BE2C (cell line): ENCODE data around the gene ANKRD34A.

Experiments
- DNase-seq: peaks from one replicate; pipeline ENCODE4 v3.0.0-alpha.2; 2020
- H3K27me3 ChIP-seq: fragments of 250-450 bp; sonication (Bioruptor Pico); 2 replicates; pipeline ENCODE4 v1.5.1; 2020; ENCODE audit warnings: mild to moderate bottlenecking
- H3K36me3 ChIP-seq: fragments of 250-450 bp; sonication (Bioruptor Pico); 2 replicates; pipeline ENCODE4 v1.5.1; 2020; ENCODE audit warnings: mild to moderate bottlenecking
- H3K4me1 ChIP-seq: fragments of 250-450 bp; sonication (Bioruptor Pico); 2 replicates; pipeline ENCODE4 v1.5.1; 2020
- H3K4me3 ChIP-seq: 2 replicates; pipeline ENCODE4 v1.5.1; 2011; ENCODE audit warnings: low read depth, low read length
- H3K9me3 ChIP-seq: fragments of 250-450 bp; sonication (Bioruptor Pico); 2 replicates; pipeline ENCODE4 v1.5.1; 2020
- TF ChIP-seq, protein P1 (sequence below): IDR thresholded peaks from 2 replicates; pipeline ENCODE4 v1.5.1; 2012; ENCODE audit warnings: mild to moderate bottlenecking, low read depth, low read length

Gene ANKRD34A

DNA sequence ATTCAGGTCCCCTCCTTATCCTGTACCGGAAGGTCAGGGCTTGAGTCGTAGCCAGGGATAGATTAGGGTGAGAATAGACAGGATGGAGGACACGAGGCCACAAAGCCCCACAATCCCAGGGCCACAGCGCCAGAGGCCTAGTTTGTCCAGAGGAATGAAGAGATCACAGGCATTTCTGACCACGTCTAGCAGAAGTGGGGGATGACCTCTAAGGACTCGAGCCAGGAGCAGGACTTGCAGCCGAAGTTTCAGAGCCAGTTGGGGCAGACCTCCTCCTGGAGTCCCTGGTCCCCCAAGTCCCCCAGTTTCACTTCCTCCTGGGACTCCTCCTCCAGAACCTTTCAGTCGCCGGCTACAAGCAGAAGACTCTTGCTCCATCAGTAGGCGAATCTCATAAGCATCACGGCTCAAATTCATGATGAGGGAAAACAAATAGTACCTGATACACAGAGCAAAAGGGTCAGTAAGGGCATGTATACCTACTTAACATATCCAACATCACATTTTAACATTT, 52.2 kb downstream of the ANKRD34A start:
- Histone ChIP-seq H3K4me3 (no peak overlapping the region), H3K36me3 (no peaks in the 10 kb centered on the region; the same call in 1 of the 2 replicates), H3K27me3 (no peaks in the 10 kb centered on the region), H3K4me1 (no peaks in the 10 kb centered on the region), H3K9me3 (no peaks in the 10 kb centered on the region)
- TF ChIP-seq, protein P1, sequence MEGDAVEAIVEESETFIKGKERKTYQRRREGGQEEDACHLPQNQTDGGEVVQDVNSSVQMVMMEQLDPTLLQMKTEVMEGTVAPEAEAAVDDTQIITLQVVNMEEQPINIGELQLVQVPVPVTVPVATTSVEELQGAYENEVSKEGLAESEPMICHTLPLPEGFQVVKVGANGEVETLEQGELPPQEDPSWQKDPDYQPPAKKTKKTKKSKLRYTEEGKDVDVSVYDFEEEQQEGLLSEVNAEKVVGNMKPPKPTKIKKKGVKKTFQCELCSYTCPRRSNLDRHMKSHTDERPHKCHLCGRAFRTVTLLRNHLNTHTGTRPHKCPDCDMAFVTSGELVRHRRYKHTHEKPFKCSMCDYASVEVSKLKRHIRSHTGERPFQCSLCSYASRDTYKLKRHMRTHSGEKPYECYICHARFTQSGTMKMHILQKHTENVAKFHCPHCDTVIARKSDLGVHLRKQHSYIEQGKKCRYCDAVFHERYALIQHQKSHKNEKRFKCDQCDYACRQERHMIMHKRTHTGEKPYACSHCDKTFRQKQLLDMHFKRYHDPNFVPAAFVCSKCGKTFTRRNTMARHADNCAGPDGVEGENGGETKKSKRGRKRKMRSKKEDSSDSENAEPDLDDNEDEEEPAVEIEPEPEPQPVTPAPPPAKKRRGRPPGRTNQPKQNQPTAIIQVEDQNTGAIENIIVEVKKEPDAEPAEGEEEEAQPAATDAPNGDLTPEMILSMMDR, result no peak
- no peak for DNase-seq
